Erythroblast (primary cell): ENCODE measurements around the gene FZD1.

Source experiments
- GATA1 ChIP-seq: IDR thresholded peaks from 2 replicates; pipeline ENCODE4 v1.6.1; 2011; ENCODE audit warnings: low read depth, mild to moderate bottlenecking, control low read depth, low read length, moderate library complexity
- POLR2A ChIP-seq: IDR thresholded peaks from 2 replicates; pipeline ENCODE4 v1.6.1; 2011; ENCODE audit warnings: mild to moderate bottlenecking, low read length

DNA sequence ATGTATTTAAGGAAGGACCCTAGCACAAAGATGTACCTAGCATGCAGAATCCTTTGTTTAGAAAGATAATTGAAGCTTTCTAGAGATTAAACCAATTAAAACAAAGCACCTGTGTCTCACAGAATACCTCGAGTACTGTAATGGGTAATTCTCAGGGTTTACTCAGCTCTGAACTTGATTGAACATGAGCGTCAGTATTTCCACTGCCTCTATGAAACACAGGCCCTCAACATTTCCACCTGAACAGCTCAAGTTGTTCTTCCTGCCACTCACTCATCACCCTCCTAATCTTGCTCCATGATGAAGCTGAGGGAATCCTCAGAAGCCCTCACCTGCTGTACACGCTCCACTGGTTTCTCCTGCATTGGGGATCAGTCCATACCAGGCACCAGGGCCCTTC lies 33.7 kb upstream of the FZD1 start:
- no peak for TF ChIP-seq POLR2A
- TF ChIP-seq GATA1: no peak
